ENCODE measurements around the gene GPA33. TPM values are rescaled to one million over a fixed set of nuclear protein-coding genes. Genes with fewer than 3 reads are reported as not detected.

GPA33 gene
- polyA plus RNA-seq, 1 donor from 2014 or later: 0.14 TPM

GRCh38 chr1:167135281-167135840 is 45.2 kb upstream of the GPA33 start:
- H3K4me2 ChIP-seq (ENCODE audit: low read length): no peak overlapping the region
- H3K79me2 ChIP-seq (replicated peaks; ENCODE audit: insufficient read depth, low read length): no peaks in the 10 kb centered on the region
- H4K20me1 ChIP-seq (ENCODE audit: insufficient read depth): no peaks in the 10 kb centered on the region
- no peak for TF ChIP-seq TAF1 (IDR thresholded peaks at IDR 0.05; ENCODE audit: low read depth)
- no peak for TF ChIP-seq RAD21 (conservative IDR thresholded peaks at IDR 0.05)
- no peak for TF ChIP-seq SMC3 (conservative IDR thresholded peaks at IDR 0.05; ENCODE audit: poor library complexity)
- TF ChIP-seq CTCF (IDR thresholded peaks at IDR 0.05; ENCODE audit: poor library complexity, severe bottlenecking): no peak
- no peak for TF ChIP-seq POLR2AphosphoS5 (IDR thresholded peaks at IDR 0.05)
- no peak for TF ChIP-seq REST (IDR thresholded peaks at IDR 0.05; ENCODE audit: borderline replicate concordance)
- no peaks in the 10 kb centered on the region for H3K36me3 ChIP-seq (ENCODE audit: insufficient read depth, low read length)
- no peak overlapping the region for H3K27ac ChIP-seq (ENCODE audit: low read length)
- H3K9me2 ChIP-seq (ENCODE audit: insufficient read depth, low read length): no peaks in the 10 kb centered on the region
- H3K27me3 ChIP-seq (ENCODE audit: insufficient read depth, low read depth, low read length): peaks cover 3% of the 10 kb centered on the region
- H3K4me3 ChIP-seq (ENCODE audit: low read length): no peak overlapping the region
- no peak overlapping the region for H3K9ac ChIP-seq (ENCODE audit: low read length)
- no peak overlapping the region for H2AFZ ChIP-seq (ENCODE audit: low read depth, low read length)
- no peaks in the 10 kb centered on the region for H3K9me3 ChIP-seq (ENCODE audit: low read length)
- H3F3A ChIP-seq (ENCODE audit: insufficient read depth, low read length, poor library complexity, severe bottlenecking): peaks cover 7% of the 10 kb centered on the region

- no peaks in the 10 kb centered on the region for H3K9me3 ChIP-seq (ENCODE audit: low read length)
- no peak overlapping the region for H3K4me3 ChIP-seq (ENCODE audit: low read length)
- H3K27ac ChIP-seq (ENCODE audit: low read length): no peak overlapping the region
- H3F3A ChIP-seq (ENCODE audit: insufficient read depth, low read length, poor library complexity, severe bottlenecking): peaks cover 7% of the 10 kb centered on the region
- no peak for TF ChIP-seq POLR2AphosphoS5 (IDR thresholded peaks at IDR 0.05)
- no peak for TF ChIP-seq REST (IDR thresholded peaks at IDR 0.05; ENCODE audit: borderline replicate concordance)
- no peak for TF ChIP-seq MXI1 (conservative IDR thresholded peaks at IDR 0.05; ENCODE audit: poor library complexity, severe bottlenecking)
- TF ChIP-seq EZH2 (IDR thresholded peaks at IDR 0.05; ENCODE audit: borderline replicate concordance, insufficient read depth, low read length, poor library complexity, severe bottlenecking): no peak
- no peak for TF ChIP-seq CTCF (IDR thresholded peaks at IDR 0.05; ENCODE audit: poor library complexity, severe bottlenecking)
- H4K20me1 ChIP-seq (ENCODE audit: insufficient read depth): no peaks in the 10 kb centered on the region
- H3K27me3 ChIP-seq (ENCODE audit: insufficient read depth, low read depth, low read length): peaks cover 3% of the 10 kb centered on the region
- H2AFZ ChIP-seq (ENCODE audit: low read depth, low read length): no peak overlapping the region
- no peaks in the 10 kb centered on the region for H3K36me3 ChIP-seq (ENCODE audit: insufficient read depth, low read length)
- H3K9me2 ChIP-seq (ENCODE audit: insufficient read depth, low read length): no peaks in the 10 kb centered on the region
- H3K9ac ChIP-seq (ENCODE audit: low read length): no peak overlapping the region
- H3K79me2 ChIP-seq (replicated peaks; ENCODE audit: insufficient read depth, low read length): no peaks in the 10 kb centered on the region
- no peak overlapping the region for H3K4me2 ChIP-seq (ENCODE audit: low read length)
Measured at GRCh38 chr1:167132301-167133010, 42.3 kb upstream of the GPA33 start.

Measured in neural cell (in vitro differentiated cells).